Astrocyte of the cerebellum (primary cell): ENCODE measurements around the gene FGB.

Source experiments
- DNase-seq: peaks from one replicate; pipeline ENCODE4 v3.0.0-alpha.2; 2011; ENCODE audit warnings: low read depth
- H3K4me3 ChIP-seq: 2 replicates; pipeline ENCODE4 v1.5.1; 2011; ENCODE audit warnings: mild to moderate bottlenecking, low read depth, low read length, moderate library complexity
- CTCF ChIP-seq: IDR thresholded peaks from 2 replicates; pipeline ENCODE4 v1.5.1; 2012; ENCODE audit warnings: low read length, low read depth, moderate library complexity, mild to moderate bottlenecking; ENCODE audit errors: missing control alignments
- in situ Hi-C: cut with HindIII; loops from 2 replicates; pipeline ENCODE4 v1.10.0; 2017; ENCODE audit warnings: low sequenced_read_pairs

The FGB gene

GRCh38 chr4:154574311-154574710 is 11.5 kb downstream of the FGB start:
- no peak for TF ChIP-seq CTCF
- in situ Hi-C loops: no loop called here
- no peak for DNase-seq
- H3K4me3 ChIP-seq: no peak overlapping the region

GRCh38 chr4:154577324-154577723 is 14.5 kb downstream of the FGB start:
- in situ Hi-C loops: no loop called here
- TF ChIP-seq CTCF: no peak

GRCh38 chr4:154578919-154579318 is 16.1 kb downstream of the FGB start:
- no peak for DNase-seq
- in situ Hi-C loops: no loop called here
- no peak overlapping the region for H3K4me3 ChIP-seq
- no peak for TF ChIP-seq CTCF

More at GRCh38 chr4:154577324-154577723, 14.5 kb downstream of the FGB start:
- DNase-seq: no peak
- no peak overlapping the region for H3K4me3 ChIP-seq

GRCh38 chr4:154579927-154580326 is 17.1 kb downstream of the FGB start:
- in situ Hi-C loops: no loop called here
- H3K4me3 ChIP-seq: no peak overlapping the region
- no peak for DNase-seq
- no peak for TF ChIP-seq CTCF

GRCh38 chr4:154582723-154583122 is 19.9 kb downstream of the FGB start:
- in situ Hi-C loops: no loop called here
- TF ChIP-seq CTCF: no peak
- DNase-seq: no peak
- H3K4me3 ChIP-seq: no peak overlapping the region

- TF ChIP-seq CTCF: no peak
- in situ Hi-C loops: no loop called here
Observed at GRCh38 chr4:154583230-154583629, 20.4 kb downstream of the FGB start.

GRCh38 chr4:154583677-154584076 is 20.9 kb downstream of the FGB start:
- no peak overlapping the region for H3K4me3 ChIP-seq
- no peak for TF ChIP-seq CTCF
- DNase-seq: no peak
- in situ Hi-C loops: no loop called here

More at GRCh38 chr4:154583230-154583629, 20.4 kb downstream of the FGB start:
- no peak for DNase-seq
- no peak overlapping the region for H3K4me3 ChIP-seq
